K562 (cell line): Measurements from ENCODE around the gene FOXO3. TPM values are rescaled to one million over a fixed set of nuclear protein-coding genes. Genes with fewer than 3 reads are reported as not detected.

ENCODE experiments used
- ATAC-seq: fragments of 200-7000 bp; cut with Tn5 transposase; 3 replicates; pipeline ENCODE4 v1.9.1; 2020; ENCODE audit warnings: moderate library complexity
- BruUV-seq: library from RNA; stranded (reverse); fragments of 400-500 nt; replicated peaks from 2 replicates; lab custom pipeline; 2021; lab: Mats Ljungman, UMichigan
- CTCF ChIA-PET: fragments of 300-600 bp; formaldehyde crosslinking; extraction: SDS; loops from one replicate; lab custom pipeline; 2021; ENCODE audit warnings: low intra/inter-chr PET ratio; lab: Yijun Ruan, JAX
- POLR2A ChIA-PET: fragments of 300-600, 350-650 bp; sonication (Branson Sonifier 250); formaldehyde crosslinking; extraction: SDS; loops from one replicate; lab custom pipeline; 2021; ENCODE audit warnings: antibody characterized with exemption, inconsistent platforms; lab: Yijun Ruan, JAX
- DNase-seq, 4 experiments: peaks; one replicate each; pipeline versions ENCODE4 v3.0.0 to v3.0.0-alpha.2; 2011 to 2018; ENCODE audit warnings: low spot score in 3 of 4, mixed read lengths in 3 of 4; ENCODE audit errors: extremely low read depth in 1 of 4
- FAIRE-seq: peaks from 2 replicates; lab custom pipeline; 2011; peaks lifted over from hg19 to GRCh38; lab: Jason Lieb, UNC
- H2AFZ ChIP-seq: 2 replicates; pipeline ENCODE4 v1.6.0; 2011; ENCODE audit warnings: low read depth, low read length, control low read depth, inconsistent platforms
- H3K27ac ChIP-seq: fragments of 200-600 bp; 3 replicates; pipeline ENCODE4 v1.8.0; 2011; ENCODE audit warnings: low read depth, mild to moderate bottlenecking, control low read depth, inconsistent platforms, low read length, moderate library complexity, mixed read lengths; ENCODE audit errors: extremely low read depth
- H3K27me3 ChIP-seq, 2 experiments: fragments of 300-600 bp in 1 of 2; 2 replicates in 1 of 2; 3 replicates in 1 of 2; pipeline versions ENCODE4 v1.6.0 to v1.8.0; 2011; ENCODE audit warnings: inconsistent platforms in 2 of 2, low read length in 2 of 2, mild to moderate bottlenecking in 1 of 2, mixed read lengths in 1 of 2, moderate library complexity in 1 of 2; ENCODE audit not compliant: control insufficient read depth in 2 of 2, insufficient read depth in 2 of 2
- H3K36me3 ChIP-seq: fragments of 300-600 bp; 3 replicates; pipeline ENCODE4 v1.8.0; 2011; ENCODE audit warnings: mild to moderate bottlenecking, low read length, inconsistent platforms; ENCODE audit not compliant: control insufficient read depth, insufficient read depth
- H3K4me1 ChIP-seq, 2 experiments: fragments of 200-600 bp in 1 of 2; replicated peaks in 1 of 2; 2 replicates in 1 of 2; 3 replicates in 1 of 2; pipeline versions ENCODE4 v1.5.1 to v1.8.0; 2011; ENCODE audit warnings: inconsistent platforms in 2 of 2, low read length in 2 of 2, mild to moderate bottlenecking in 1 of 2, mixed read lengths in 1 of 2, moderate library complexity in 1 of 2; ENCODE audit not compliant: control insufficient read depth in 2 of 2, insufficient read depth in 2 of 2
- H3K4me2 ChIP-seq: 2 replicates; pipeline ENCODE4 v1.6.1; 2011; ENCODE audit warnings: low read length, control low read depth, inconsistent platforms, mixed read lengths; ENCODE audit not compliant: insufficient read depth
- H3K4me3 ChIP-seq: fragments of 200-600 bp; sonication (generic), shearing (Covaris generic); 2 replicates; pipeline ENCODE4 v1.5.1; 2016; ENCODE audit warnings: control low read depth, inconsistent platforms
- H3K79me2 ChIP-seq: fragments of 200-600 bp; 3 replicates; pipeline ENCODE4 v1.8.0; 2011; ENCODE audit warnings: low read length, inconsistent platforms; ENCODE audit not compliant: control insufficient read depth, insufficient read depth
- H3K9ac ChIP-seq, 2 experiments: 2 replicates each; pipeline versions ENCODE4 v1.6.0 to v1.6.1; 2011; ENCODE audit warnings: low read depth in 2 of 2, low read length in 2 of 2, control low read depth in 1 of 2, inconsistent platforms in 1 of 2, mild to moderate bottlenecking in 1 of 2, mixed read lengths in 1 of 2; ENCODE audit not compliant: insufficient read depth in 1 of 2
- H3K9me1 ChIP-seq: one replicate; pipeline ENCODE4 v1.6.0; 2011; ENCODE audit warnings: inconsistent platforms, mild to moderate bottlenecking, low read length, moderate library complexity; ENCODE audit not compliant: control insufficient read depth, insufficient read depth
- H3K9me3 ChIP-seq: replicated peaks from 2 replicates; pipeline ENCODE4 v1.5.1; 2011; ENCODE audit warnings: low read depth, low read length, inconsistent platforms; ENCODE audit not compliant: control insufficient read depth, insufficient read depth
- H4K20me1 ChIP-seq: replicated peaks from 2 replicates; pipeline ENCODE4 v1.6.1; 2011; ENCODE audit warnings: low read length, inconsistent platforms, mixed read lengths; ENCODE audit not compliant: control insufficient read depth, insufficient read depth
- PCBP2 ChIP-seq: fragments of 200-400 bp; formaldehyde crosslinking; IDR thresholded peaks from 2 replicates; pipeline ENCODE4 v1.6.1; 2018; ENCODE audit warnings: low read length, low read depth, mild to moderate bottlenecking, moderate library complexity; ENCODE audit not compliant: poor library complexity, severe bottlenecking
- PHF21A ChIP-seq: fragments of 450-650 bp; IDR thresholded peaks from 2 replicates; pipeline ENCODE4 v1.6.1; 2017; ENCODE audit warnings: low read depth, borderline replicate concordance
- RBM22 ChIP-seq: fragments of 200-400 bp; formaldehyde crosslinking; IDR thresholded peaks from 2 replicates; pipeline ENCODE4 v1.6.1; 2018; ENCODE audit warnings: low read length, low read depth; ENCODE audit not compliant: poor library complexity, severe bottlenecking
- SRSF9 ChIP-seq: fragments of 200-400 bp; formaldehyde crosslinking; IDR thresholded peaks from 2 replicates; pipeline ENCODE4 v1.6.1; 2017; ENCODE audit warnings: low read depth, low read length, borderline replicate concordance
- TRIM24 ChIP-seq, 2 experiments: fragments of 450-650 bp; IDR thresholded peaks; 2 replicates each; pipeline ENCODE4 v1.6.1; 2016
- XRCC5 ChIP-seq: fragments of 200-400 bp; formaldehyde crosslinking; IDR thresholded peaks from 2 replicates; pipeline ENCODE4 v1.6.1; 2017; ENCODE audit warnings: low read depth, mild to moderate bottlenecking, low read length
- WGBS: fragments of 100-300 bp; shearing (Covaris generic); methylation state at CpG from one replicate; pipeline ENCODE4 v1.1.6; 2016; ENCODE audit warnings: low coverage, mixed read lengths; ENCODE audit not compliant: insufficient coverage; ENCODE audit errors: missing lambda C conversion rate; 5-methylcytosine and 5-hydroxymethylcytosine counted together
- in situ Hi-C: fragments of 300-500 bp; cut with MboI; formaldehyde crosslinking; loops from 4 replicates; pipeline ENCODE4 v1.15.0; 2018; ENCODE audit warnings: inconsistent platforms, mixed read lengths
- intact Hi-C: fragments of 100-400 bp; cut with micrococcal nuclease; formaldehyde crosslinking; loops from 2 replicates; pipeline ENCODE4 v1.14.2; 2022
- polyA plus RNA-seq, 8 experiments: library from polyadenylated mRNA; depleted of rRNA in 4 of 8; stranded (reverse) in 5 of 8; unstranded in 3 of 8; fragments of >200 nt; fragmentation: Nextera tagmentation in 2 of 8; fragmentation: Illumina TruSeq in 1 of 8; extraction: Ambion mirVana in 2 of 8; extraction: Trizol in 1 of 8; gene quantifications; 2 replicates each; pipeline versions ENCODE4 v1.2.1 to v1.2.3, GENCODE V29; 2011 to 2014; ENCODE audit warnings: inconsistent platforms in 1 of 8, missing spikeins in 1 of 8
- total RNA-seq, 7 experiments: library from RNA; depleted of rRNA in 6 of 7; stranded (reverse); fragments of >200 nt in 6 of 7; fragmentation: Illumina TruSeq in 2 of 7; extraction: Trizol in 2 of 7; gene quantifications; 2 replicates each; pipeline versions ENCODE4 v1.2.1 to v1.2.3, GENCODE V29; 2011 to 2021; ENCODE audit warnings: low replicate concordance in 1 of 7

The FOXO3 gene
- total and polyA plus RNA-seq, 9 of the 15 experiments (the other 6 are each of a cell fraction or from before 2014, with no cell fraction given): 3.0 to 14.6 (median 6.0) TPM

DNA sequence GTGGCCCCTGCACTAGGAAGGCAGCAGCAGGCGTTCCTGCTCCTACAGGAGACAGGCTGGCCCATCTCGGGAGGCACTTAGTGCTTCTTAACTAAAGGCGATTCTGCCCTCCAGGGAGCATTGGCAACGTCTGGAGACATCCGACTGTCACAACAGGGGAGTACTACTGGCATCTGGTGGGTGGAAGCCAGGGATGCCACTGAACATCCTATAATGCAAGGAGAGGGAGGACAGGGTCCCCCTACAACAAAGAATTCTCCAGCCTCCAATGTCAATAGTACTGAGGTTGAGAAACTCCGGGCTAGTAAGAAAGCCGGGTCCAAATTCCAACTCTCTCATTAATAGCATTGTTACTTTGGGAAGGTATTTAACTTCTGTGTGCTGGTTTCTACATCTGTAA lies 168.1 kb downstream of the FOXO3 start:
- DNase-seq (no peak), ATAC-seq (no peak), FAIRE-seq (no peak)
- BruUV-seq: no TSS peak
- no peak overlapping the region for H3K9ac ChIP-seq
- TF ChIP-seq PHF21A (no peak), SRSF9 (no peak), RBM22 (no peak), XRCC5 (no peak), TRIM24 (IDR thresholded peaks at IDR 0.05) (no peak), PCBP2 (no peak)
- in situ Hi-C loops: no loop called here
- H3K9me3 ChIP-seq: no peaks in the 10 kb centered on the region
- ChIA-PET CTCF (no interaction called here), POLR2A (interaction anchor here (0.8 to 1.6 kb wide), 2 partner anchors 9 to 108 kb away, joined by 4 read pairs; no protein-coding TSS in a partner anchor)
- no peaks in the 10 kb centered on the region for H3K79me2 ChIP-seq
- intact Hi-C loops: no loop called here
- no peaks in the 10 kb centered on the region for H3K36me3 ChIP-seq
- H2AFZ ChIP-seq: no peak overlapping the region
- 14% methylated on average over 7 of the region's 7 CpGs for WGBS
- peaks cover 10 to 38% of the 10 kb centered on the region in 2 experiments; a peak in 4 of 5 replicates for H3K27me3 ChIP-seq
- H3K4me2 ChIP-seq: no peak overlapping the region
- H3K27ac ChIP-seq: no peak overlapping the region
- no peaks in the 10 kb centered on the region for H3K9me1 ChIP-seq
- H3K4me1 ChIP-seq: peaks cover 0 to 3% of the 10 kb centered on the region in 2 experiments; a peak in 1 of 5 replicates
- H3K4me3 ChIP-seq: no peak overlapping the region
- H4K20me1 ChIP-seq: no peaks in the 10 kb centered on the region
